ENCODE data around the gene HSPB1.
"Not testable (repeated sequence)": the region's sequence is repeated elsewhere in the genome, so short reads cannot be mapped to it uniquely, and the experiment has no call there.

The HSPB1 gene

GRCh38 chr7:76334320-76334967 lies 32.0 kb downstream of the HSPB1 start:
- DNase-seq, result no peak

GRCh38 chr7:76335417-76335816 lies 32.9 kb downstream of the HSPB1 start:
- not testable (repeated sequence) for DNase-seq

- DNase-seq, result no peak
Measured at GRCh38 chr7:76336094-76336493, 33.6 kb downstream of the HSPB1 start.

GRCh38 chr7:76337147-76337546 lies 34.7 kb downstream of the HSPB1 start:
- DNase-seq, result no peak

GRCh38 chr7:76338298-76339084 lies 36.0 kb downstream of the HSPB1 start:
- DNase-seq, result peak; percentile 22 to 42 (median 30)

GRCh38 chr7:76340617-76341131 lies 38.2 kb downstream of the HSPB1 start:
- no peak for DNase-seq

GRCh38 chr7:76342222-76342621 lies 39.7 kb downstream of the HSPB1 start:
- DNase-seq, result no peak

- no peak for DNase-seq
Measured at GRCh38 chr7:76343294-76343930, 40.9 kb downstream of the HSPB1 start.

- DNase-seq, result no peak
Measured at GRCh38 chr7:76343931-76344321, 41.5 kb downstream of the HSPB1 start.

- DNase-seq, result no peak
Measured at GRCh38 chr7:76346097-76346496, 43.6 kb downstream of the HSPB1 start.

- DNase-seq, result peak; percentile 56 to 71 (median 60)
Measured at GRCh38 chr7:76346778-76347177, 44.3 kb downstream of the HSPB1 start.

- DNase-seq, result no peak
Measured at GRCh38 chr7:76347710-76348109, 45.2 kb downstream of the HSPB1 start.

GRCh38 chr7:76349313-76349885 lies 46.9 kb downstream of the HSPB1 start:
- DNase-seq, result no peak

- no peak for DNase-seq
Measured at GRCh38 chr7:76351372-76351771, 48.9 kb downstream of the HSPB1 start.

- DNase-seq, result peak in 1 of 4 experiments; percentile 25
Measured at GRCh38 chr7:76352193-76352592, 49.7 kb downstream of the HSPB1 start.

- no peak for DNase-seq
Measured at GRCh38 chr7:76353744-76354143, 51.3 kb downstream of the HSPB1 start.

Measured in suppressor macrophage (primary cell).